ENCODE measurements around the gene APPBP2.
"Not testable (repeated sequence)": the region's sequence is repeated elsewhere in the genome, so short reads cannot be mapped to it uniquely, and the experiment has no call there.

APPBP2 gene, protein sequence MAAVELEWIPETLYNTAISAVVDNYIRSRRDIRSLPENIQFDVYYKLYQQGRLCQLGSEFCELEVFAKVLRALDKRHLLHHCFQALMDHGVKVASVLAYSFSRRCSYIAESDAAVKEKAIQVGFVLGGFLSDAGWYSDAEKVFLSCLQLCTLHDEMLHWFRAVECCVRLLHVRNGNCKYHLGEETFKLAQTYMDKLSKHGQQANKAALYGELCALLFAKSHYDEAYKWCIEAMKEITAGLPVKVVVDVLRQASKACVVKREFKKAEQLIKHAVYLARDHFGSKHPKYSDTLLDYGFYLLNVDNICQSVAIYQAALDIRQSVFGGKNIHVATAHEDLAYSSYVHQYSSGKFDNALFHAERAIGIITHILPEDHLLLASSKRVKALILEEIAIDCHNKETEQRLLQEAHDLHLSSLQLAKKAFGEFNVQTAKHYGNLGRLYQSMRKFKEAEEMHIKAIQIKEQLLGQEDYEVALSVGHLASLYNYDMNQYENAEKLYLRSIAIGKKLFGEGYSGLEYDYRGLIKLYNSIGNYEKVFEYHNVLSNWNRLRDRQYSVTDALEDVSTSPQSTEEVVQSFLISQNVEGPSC

DNA sequence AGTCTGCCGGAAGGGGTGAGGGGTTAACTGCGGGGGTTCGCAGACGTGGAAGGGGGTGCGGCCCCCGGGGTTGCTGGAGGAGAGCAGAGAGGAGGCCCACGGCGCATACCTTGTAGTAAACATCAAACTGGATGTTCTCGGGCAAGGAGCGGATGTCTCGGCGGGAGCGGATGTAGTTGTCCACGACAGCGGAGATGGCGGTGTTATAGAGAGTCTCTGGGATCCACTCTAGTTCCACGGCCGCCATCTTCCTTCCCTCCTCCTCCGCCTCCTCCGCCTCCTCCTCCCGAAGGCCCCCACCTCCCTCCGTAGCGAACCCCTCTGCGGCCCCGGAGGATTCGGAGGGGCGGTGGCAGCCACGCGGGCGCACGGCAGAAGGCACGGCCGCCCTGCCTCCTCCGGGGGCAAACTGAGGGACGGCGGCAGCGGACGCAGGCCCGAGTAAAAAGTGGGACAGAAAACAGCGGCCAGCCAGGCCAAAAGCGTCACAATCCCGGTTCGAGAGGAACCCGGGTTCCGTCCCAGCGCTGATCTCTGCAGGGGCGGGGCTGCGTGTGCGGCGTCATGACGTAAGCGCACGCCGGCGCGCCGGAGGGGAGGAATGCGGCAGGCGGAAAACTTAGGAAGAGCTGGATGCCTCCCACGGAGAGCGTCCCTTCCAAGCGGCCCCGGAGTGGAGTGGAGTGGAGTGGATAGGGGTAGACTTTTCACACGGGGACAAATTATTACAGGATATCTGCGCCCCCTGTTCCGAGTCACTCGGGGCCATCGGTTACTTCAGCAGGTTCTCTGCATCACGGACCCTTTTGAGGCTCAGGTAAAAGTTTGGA lies at the start of gene APPBP2:
TSS of gene APPBP2 (minus strand) at position 558 of the 830 bp plus-strand sequence. CDS start at position 247, 311 bp downstream.
- peak; percentile 66 to 69 for DNase-seq

DNA sequence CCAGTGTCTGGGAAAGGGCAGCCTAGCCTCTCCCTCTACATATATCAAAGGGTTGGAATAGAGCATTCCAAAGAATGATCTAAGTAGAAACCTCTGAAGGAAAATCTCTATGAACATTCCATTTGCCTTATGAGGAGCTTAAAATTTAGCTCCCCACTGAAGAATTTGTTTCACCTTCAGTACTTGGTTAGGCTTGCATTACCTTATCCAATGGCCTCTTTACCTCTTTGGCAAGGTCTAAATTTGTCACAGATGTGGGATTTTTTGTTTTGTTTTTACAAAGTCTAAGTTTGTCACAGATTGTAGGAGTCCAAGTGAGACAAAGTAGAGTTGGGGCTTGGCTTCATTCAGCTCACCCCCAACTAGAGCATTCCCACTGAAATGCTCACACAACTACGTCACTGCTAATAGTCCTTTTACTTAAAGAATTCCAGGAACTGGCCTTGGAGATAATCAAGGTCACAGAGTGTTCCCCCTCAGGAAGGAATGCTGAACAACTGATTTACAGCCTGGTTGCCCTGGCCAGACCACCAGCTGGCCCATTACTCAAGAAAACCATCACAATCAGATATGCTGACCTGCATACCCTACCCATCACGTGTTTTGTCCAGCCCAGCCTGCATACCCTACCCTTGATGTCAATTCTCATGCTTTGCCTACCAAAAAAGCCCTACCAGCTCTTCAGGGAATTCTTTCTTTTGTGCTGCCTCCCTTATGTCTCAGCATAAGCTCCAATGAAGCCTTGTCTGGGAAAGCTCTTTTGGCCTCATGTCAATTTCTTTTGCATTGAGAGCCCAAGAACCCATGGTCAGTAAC lies 47.4 kb upstream of the APPBP2 start:
- DNase-seq: no peak

DNA sequence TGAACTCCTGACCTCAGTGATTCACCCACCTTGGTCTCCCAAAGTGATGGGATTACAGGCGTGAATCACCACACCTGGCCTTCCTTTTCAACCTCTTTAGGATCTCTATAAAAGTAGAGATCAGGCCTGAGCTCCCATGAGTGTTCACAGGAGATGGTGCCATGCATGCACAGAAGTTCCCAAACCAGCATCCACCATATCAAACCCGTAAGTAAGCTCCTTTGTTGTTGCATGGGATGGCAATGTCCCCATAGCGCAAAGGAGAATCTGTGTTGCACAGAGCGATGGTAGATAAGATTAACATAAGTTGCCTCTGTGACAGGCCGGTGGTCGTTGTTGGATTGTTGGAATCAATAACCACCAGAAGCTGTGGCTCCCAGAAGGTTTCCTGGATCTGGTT lies 39.2 kb upstream of the APPBP2 start:
- no peak for DNase-seq

DNA sequence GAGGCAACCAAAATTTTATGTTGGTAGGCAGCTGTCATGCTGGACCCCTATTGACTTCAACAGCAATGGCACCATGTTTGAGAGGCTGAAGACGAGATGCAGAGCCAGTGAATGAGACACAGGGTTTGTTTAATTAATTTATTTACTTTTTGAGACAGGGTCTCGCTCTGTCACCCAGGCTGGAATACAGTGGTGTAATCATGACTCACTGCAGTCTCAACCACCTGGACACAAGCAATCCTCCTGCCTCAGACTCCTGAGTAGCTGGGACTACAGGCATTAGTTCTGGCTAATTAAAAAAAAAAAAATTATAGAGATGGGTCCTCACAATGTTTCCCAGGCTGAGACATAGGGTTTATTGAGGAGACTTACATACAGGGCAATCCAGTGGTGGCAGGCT lies 37.7 kb upstream of the APPBP2 start:
- no peak for DNase-seq

DNA sequence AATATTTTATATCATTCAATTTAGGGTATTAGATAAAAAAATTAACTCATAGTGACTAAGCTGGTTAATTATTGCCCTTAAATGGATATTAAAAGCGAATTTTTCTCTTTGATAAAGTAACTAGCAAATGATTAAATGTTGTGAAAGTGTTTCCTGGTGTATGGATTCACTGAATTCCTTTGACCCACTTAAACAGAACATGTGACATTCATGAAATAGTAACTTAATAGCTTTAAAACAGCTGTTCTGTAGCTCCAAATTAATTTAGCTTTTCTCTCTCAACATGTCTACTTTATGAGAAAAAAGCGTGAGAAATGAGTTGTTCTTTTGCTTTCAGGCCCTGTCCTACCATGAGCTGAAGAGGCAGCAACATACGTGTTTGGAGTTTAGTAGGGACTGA lies 36.4 kb upstream of the APPBP2 start:
- DNase-seq: no peak

DNA sequence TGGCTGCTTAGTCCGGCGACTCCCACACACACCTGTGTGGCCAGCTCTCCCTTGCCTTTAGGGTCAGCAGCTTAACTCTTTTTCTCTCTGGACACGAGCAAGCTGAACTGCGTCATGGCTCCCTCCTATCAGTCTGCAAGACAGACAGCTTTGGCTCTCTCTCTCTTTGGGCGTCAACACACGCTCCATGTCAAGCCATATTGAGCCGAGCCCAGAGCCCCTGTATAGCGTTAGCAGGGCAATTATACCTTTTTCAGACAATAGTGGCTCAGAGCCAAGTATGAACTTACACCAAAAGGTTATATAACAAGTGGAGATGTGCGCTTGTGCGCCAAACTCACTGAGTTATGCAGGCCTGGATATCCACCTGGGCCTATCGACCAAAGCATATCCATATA lies 34.8 kb upstream of the APPBP2 start:
- DNase-seq: no peak

DNA sequence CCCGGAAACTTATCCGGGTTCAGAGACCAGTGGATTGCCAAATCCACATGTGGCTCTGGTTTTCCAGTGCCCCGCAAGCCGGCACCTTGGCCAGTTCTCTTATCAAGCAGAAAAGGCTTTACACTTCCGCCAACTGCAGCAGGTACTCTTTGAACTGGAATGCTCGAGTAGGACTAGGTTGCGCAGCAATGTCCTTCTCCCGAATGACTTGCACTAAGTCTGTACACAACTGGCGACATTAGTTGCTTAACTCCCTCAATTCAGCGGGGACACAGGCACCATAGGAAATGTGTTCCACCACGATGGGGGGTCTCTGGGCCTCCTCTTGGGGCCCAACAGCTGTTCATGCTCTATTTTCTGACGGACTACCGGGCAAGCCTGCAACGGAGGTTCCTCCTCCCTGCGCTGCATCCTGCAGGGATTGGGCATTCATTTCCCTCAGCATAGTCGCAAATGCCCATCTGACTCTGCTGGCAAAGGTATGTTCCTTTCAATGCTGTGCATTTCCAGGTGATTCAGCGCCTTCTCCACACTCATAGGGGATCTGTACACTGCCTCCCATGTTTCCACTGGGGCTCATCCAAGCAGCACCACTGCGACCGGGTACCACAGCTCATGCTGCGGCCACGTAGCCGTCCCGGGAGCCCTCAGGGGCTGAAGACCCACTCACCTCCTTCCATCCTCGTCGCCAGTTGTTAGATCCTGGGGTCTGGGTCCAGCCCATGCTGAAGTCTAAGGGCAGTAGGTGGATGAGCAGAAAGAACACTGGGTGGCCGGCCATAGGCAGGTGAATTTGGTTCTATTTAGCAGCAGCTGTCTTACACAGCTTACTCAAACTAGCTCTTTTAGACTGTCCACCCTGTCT lies 34.2 kb upstream of the APPBP2 start:
- DNase-seq: no peak

DNA sequence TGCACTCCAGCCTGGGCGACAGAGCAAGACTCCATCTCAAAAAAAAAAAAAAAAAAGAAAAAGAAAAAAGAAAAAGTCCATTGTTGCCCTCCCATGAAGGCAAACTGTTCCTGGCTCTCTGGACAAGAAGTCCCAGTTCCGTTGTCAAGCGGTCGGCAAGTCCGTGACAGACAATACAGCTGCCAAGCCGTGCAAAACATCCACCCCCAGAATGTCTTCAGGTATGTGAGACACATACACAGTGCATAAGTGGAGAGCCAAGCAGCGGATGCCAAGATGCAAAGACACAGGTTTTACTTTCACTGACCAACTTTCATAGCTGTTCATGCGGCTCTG lies 33.6 kb upstream of the APPBP2 start:
- DNase-seq: no peak

DNA sequence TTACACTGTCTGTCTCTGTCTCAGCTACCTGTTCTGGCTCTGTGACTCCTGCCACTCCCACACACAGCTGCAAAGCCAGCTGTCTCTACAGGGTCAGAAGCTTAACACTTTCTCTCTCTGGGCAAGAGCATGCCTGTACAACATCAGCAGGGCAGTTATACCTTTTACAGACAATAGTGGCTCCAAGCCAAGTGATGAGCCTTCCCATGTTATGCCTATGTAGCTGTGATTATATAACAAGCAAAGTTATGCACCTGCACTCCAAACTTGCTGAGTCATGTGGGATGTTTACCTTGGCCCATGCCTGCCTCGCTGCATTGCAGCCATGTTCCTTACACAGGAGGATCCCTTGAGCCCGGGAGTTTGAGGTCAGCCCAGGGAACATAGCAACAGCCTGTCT lies 31.8 kb upstream of the APPBP2 start:
- no peak for DNase-seq

DNA sequence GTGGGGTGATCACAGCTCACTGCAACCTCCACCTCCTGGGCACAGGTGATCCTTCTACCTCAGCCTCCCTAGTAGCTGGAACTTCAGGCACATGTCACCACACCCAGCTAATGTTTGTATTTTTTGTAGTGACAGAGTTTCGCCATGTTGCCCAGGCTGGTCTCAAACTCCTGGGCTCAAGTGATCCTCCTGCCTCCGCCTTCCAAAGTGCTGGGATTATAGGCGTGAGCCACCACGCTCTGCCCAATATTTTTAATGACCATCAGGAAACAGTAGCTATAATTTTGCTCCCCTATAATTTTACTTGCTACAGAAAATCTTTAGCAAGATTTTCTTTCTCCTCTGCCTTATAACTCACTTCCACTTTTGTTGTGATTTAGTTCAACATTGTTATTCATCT lies 29.7 kb upstream of the APPBP2 start:
- no peak for DNase-seq

DNA sequence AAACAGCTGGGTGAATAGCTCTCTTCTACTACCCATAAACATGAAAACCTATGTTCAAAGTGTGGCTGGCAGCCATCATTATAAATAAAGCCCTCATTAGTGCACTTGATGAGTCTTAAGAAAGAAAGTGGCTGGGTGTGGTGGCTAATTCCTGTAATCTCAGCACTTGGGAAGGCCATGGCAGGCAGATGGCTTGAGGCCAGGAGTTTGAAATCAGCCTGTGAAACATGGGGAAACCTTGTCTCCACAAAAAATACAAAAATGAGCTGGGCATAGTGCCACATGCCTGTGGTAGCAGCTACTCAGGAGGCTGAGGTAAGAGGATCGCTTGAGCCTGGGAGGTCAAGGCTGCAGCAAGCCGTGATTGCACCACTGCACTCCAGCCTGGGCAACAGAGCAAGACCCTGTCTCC lies 28.3 kb upstream of the APPBP2 start:
- DNase-seq: no peak

DNA sequence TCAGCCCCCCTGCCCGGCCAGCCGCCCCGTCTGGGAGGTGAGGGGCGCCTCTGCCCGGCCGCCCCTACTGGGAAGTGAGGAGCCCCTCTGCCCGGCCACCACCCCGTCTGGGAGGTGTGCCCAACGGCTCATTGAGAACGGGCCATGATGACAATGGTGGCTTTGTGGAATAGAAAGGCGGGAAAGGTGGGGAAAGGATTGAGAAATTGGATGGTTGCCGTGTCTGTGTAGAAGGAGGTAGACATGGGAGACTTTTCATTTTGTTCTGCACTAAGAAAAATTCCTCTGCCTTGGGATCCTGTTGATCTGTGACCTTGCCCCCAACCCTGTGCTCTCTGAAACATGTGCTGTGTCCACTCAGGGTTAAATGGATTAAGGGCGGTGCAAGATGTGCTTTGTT lies 26.2 kb upstream of the APPBP2 start:
- not testable (repeated sequence) for DNase-seq

DNA sequence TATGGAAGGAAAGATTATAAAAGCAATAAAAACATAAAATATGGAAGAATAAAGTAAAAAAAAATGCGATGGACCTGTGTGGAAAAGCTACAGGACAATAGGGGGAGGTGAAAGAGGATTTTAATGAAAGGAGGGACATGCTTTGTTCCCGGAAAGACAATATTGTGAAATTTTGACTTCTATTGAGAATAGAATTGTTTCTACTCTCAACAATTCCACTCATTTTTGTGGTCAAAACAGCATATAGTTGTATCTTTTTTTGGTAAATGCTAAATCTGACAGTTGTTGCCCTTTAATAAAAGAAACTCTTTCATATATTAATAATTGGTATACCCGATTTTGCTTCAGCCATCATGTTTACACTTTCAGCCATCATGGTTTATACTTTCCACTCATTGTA lies 22.9 kb upstream of the APPBP2 start:
- no peak for DNase-seq

DNA sequence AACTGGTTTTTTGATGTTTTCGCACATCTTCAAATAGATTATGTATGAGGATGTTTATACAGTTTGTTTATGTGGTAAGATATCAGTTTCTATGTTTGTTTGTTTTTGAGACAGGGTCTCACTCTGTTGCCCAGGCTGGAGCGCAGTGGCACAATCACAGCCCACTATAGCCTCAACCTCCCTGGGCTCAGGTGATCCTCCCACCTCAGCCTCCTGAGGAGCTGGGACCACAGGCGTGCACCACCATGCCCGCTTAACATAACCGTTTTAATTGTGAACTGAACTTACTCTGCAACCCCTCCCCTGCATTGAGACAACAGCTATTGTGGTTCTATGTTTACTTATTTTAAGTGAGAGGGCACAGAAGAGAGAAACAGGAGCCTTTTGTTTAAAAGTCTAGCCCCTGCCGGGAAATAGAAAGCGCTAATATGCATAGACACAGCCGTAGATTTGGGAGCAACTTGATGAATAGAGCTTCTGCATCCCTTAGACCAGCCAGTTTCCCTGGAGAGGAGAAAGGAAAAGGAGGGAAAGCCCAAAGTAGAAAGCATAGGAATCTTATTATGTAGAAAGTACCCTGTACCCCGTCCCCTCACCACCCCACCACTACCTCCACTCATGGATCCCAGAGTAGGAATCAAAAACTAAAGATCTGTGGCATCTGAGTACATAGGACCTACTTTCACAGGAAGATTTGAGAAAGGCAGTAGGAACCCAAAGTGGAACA lies 19.6 kb upstream of the APPBP2 start:
- no peak for DNase-seq

DNA sequence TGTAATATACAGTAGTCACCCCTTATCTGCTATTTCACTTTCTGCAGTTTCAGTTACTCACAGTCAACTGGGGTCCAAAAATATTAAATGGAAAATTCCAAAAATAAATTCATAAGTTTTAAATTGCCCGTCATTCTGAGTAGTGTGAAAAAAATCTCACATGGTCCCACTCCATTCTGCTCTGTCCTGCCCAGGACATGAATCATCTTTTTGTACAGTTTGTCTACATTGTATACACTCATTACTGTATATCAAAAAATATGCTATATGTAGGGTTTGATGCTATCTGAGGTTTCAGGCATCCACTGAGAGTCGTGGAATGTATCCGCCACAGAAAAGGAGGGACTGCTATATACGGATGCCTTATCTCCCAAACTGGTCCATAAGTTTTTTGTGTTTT lies 16.0 kb upstream of the APPBP2 start:
- DNase-seq: no peak

DNA sequence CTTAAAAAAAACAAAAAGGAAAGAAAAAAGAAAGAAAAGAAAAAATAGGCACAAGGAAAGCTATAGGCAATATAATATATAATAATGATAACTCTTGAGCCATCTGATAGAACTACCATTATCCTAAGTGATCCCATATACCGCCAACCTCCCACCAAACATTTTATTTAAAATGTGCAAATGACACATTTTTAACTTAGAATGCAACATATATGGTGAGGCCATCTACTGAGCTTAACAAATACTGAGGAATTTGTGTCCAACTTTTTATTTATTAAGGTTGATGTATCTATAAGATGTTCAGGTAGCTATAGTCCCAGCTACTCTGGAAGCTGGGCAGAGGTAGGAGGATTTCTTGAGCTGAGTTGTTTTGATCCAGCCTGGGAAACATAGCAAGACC lies 14.4 kb upstream of the APPBP2 start:
- no peak for DNase-seq

DNA sequence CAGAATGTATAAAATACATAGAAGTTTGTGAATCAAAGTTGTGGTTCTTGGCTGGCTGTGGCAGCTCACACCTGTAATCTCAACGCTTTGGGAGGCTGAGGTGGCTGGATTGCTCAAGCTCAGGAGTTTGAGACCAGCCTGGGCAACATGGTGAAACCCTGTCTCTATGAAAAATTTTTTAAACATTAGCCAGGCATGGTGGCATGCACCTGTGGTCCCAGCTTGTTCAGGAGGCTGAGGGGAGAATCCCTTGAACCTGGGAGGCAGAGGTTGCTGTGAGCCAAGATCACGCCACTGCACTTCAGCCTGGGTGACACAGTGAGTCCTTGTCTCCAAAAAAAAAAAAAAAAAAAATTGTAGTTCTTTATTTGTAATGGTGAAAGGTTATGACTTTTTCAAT lies 13.8 kb upstream of the APPBP2 start:
- no peak for DNase-seq

DNA sequence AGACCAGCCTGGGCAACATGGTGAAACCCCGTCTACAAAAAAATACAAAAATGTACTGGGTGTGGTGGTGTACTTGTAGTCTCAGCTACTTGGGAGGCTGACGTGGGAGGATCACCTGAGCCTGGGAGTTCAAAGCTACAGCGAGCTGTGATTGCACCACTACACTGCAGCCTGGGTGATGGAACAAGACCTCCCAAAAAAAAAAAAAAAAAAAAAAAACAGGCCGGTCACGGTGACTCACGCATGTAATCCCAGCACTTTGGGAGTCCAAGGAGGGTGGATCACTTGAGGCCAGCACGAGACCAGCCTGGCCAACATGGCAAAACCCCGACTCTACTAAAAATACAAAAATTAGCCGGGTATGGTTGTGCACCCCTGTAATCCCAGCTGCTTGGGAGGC lies 12.7 kb upstream of the APPBP2 start:
- no peak for DNase-seq

DNA sequence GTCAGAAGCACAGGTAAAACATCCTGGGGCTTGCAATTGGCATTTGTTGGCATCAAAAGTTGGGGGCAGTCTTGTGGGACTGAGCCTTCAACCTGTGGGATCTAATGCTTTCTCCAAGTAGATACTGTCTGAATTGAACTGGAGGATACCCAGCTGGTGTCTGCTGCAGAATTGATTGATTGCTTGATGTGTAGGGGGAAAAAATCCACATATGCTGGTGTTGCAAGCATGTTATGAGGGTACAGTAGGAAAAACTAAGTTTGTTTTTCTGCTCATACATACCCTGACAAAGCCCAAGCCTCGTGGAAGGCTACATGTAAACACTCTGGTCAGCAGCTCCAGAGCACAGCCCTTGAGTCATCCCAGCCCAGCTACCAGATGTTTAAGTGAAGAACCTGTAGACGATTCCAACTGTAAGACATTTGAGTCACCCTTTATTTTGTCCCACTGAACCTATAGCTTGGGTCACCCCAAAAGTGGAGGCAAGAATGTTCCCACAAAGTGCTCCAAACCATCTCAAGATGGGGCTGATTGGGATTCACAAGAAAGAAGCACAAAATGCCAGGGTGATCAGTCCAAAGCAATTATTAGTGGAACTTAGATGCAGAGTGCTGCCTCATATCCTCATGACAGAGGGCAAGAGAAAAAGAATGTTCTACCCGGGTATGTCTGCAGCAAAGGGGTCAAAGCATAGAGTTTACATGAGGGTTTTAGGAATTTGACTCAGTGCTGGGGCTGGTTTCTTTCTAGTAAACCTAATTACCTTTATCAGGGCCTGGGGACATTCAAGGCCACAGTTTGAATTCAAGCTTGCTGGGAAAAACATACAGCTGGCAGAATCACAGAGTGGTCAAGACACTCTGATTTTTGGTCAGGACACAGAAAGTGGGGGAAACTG lies 9.6 kb upstream of the APPBP2 start:
- DNase-seq: no peak

DNA sequence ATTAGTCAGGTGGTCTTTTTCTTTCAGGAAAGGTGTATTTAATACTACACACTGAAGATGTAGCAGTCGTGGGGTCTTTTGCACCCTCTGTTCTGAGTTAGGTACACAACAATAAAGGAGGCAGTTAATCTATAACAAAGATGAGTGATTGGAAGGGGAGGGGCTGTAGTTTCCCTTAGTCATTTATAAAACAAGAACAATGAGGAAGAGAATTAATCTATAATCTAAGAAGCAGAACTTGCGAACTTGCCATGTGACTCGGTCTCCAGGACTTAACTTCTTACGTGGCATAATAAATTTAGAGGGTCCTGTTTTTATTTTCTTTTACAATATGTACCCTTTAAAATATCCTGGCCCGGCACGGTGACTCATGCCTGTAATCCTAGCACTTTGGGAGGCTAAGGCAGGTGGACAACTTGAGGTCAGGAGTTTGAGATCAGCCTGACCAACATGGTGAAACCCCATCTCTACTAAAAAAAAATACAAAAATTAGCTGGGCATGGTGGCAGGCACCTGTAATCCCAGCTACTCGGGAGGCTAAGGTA lies 8.6 kb upstream of the APPBP2 start:
- no peak for DNase-seq

Measured in CD4-positive, alpha-beta T cell treated with Interleukin-1 beta for 1 hour (primary cell).